Neural progenitor cell (in vitro differentiated cells): ENCODE results near the gene GJA1. TPM values are rescaled to one million over a fixed set of nuclear protein-coding genes. Genes with fewer than 3 reads are reported as not detected.

Experiments used
- DNase-seq: peaks from one replicate; pipeline ENCODE4 v3.0.0-alpha.2; 2016; ENCODE audit warnings: low spot score
- H2AFZ ChIP-seq: fragments of 200-600 bp; sonication (generic); replicated peaks from 2 replicates; pipeline ENCODE4 v1.6.1; 2016; ENCODE audit warnings: antibody characterized with exemption
- H3F3A ChIP-seq: fragments of 200-600 bp; sonication (generic); 2 replicates; pipeline ENCODE4 v1.6.1; 2016; ENCODE audit warnings: antibody characterized with exemption, low read depth
- H3K27ac ChIP-seq: fragments of 200-600 bp; sonication (generic); 2 replicates; pipeline ENCODE4 v1.5.1; 2016; ENCODE audit warnings: mild to moderate bottlenecking
- H3K27me3 ChIP-seq: fragments of 200-600 bp; sonication (generic); 2 replicates; pipeline ENCODE4 v1.6.1; 2016; ENCODE audit warnings: mild to moderate bottlenecking, moderate library complexity
- H3K36me3 ChIP-seq: fragments of 200-600 bp; sonication (generic); 2 replicates; pipeline ENCODE4 v1.5.1; 2016
- H3K4me1 ChIP-seq: fragments of 200-600 bp; sonication (generic); 2 replicates; pipeline ENCODE4 v1.6.1; 2016; ENCODE audit warnings: mixed run types
- H3K4me2 ChIP-seq: fragments of 200-600 bp; sonication (generic); 2 replicates; pipeline ENCODE4 v1.6.1; 2016
- H3K4me3 ChIP-seq: fragments of 200-600 bp; sonication (generic); 2 replicates; pipeline ENCODE4 v1.5.1; 2016
- H3K79me2 ChIP-seq: fragments of 200-600 bp; sonication (generic); 2 replicates; pipeline ENCODE4 v1.6.1; 2016; ENCODE audit warnings: low read depth
- H3K9ac ChIP-seq: fragments of 200-600 bp; sonication (generic); 2 replicates; pipeline ENCODE4 v1.6.1; 2016
- H3K9me3 ChIP-seq: fragments of 200-600 bp; sonication (generic); 2 replicates; pipeline ENCODE4 v1.5.1; 2016; ENCODE audit warnings: low read depth
- H4K20me1 ChIP-seq: fragments of 200-600 bp; sonication (generic); 2 replicates; pipeline ENCODE4 v1.6.1; 2016; ENCODE audit warnings: low read depth
- H3K27ac Mint-ChIP-seq: 3 replicates; pipeline ENCODE4 v1.8.0; 2021; ENCODE audit warnings: mixed read lengths
- H3K27me3 Mint-ChIP-seq: 2 replicates; pipeline ENCODE4 v1.8.0; 2022; ENCODE audit warnings: low read depth, mild to moderate bottlenecking, inconsistent platforms, moderate library complexity, mixed read lengths; ENCODE audit not compliant: insufficient read depth
- H3K36me3 Mint-ChIP-seq: 3 replicates; pipeline ENCODE4 v1.8.0; 2021; ENCODE audit warnings: mixed read lengths
- H3K4me1 Mint-ChIP-seq: 3 replicates; pipeline ENCODE4 v1.8.0; 2021; ENCODE audit warnings: mixed read lengths
- H3K4me3 Mint-ChIP-seq: 3 replicates; pipeline ENCODE4 v1.8.0; 2021; ENCODE audit warnings: mild to moderate bottlenecking, moderate library complexity, mixed read lengths
- H3K9me3 Mint-ChIP-seq: 3 replicates; pipeline ENCODE4 v1.8.0; 2020; ENCODE audit warnings: mixed read lengths
- EZH2 ChIP-seq: fragments of 200-600 bp; sonication (generic); IDR thresholded peaks from 2 replicates; pipeline ENCODE4 v1.6.1; 2017; ENCODE audit warnings: antibody characterized with exemption, mild to moderate bottlenecking, moderate library complexity
- EZH2phosphoT487 ChIP-seq: fragments of 200-600 bp; sonication (generic); IDR thresholded peaks from 2 replicates; pipeline ENCODE4 v1.6.1; 2017; ENCODE audit warnings: antibody characterized with exemption
- total RNA-seq: library from RNA; depleted of rRNA; stranded (reverse); fragments of >200 nt; gene quantifications from 2 replicates; pipeline ENCODE4 v1.2.3, GENCODE V29; 2015; ENCODE audit warnings: low replicate concordance
- TF ChIP-seq, protein P1 (sequence below): fragments of 200-600 bp; sonication (generic); IDR thresholded peaks from 2 replicates; pipeline ENCODE4 v1.5.1; 2017; ENCODE audit warnings: antibody characterized with exemption, mild to moderate bottlenecking

Gene GJA1
- total RNA-seq, 1 donor from 2014 or later, result 622 TPM

DNA sequence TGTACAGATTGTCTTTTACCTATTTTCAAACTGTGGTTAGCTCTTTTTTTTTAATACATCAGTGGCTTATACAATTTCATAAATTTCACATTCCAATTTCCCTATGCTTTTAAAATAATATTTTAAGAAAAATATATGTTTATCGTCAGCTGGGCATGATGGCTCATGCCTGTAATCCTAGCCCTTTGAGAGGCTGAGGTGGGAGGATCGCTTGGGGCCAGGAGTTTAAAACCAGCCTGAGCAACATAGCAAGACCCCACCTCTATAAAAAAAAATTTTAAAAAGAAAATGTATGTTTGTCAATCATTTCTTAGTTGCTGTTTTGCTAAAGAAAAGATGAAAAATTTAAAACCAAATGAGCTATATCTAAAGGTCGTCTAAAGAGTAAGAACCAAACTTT is 3.4 kb downstream of the GJA1 start:
- peaks cover 53% of the 10 kb centered on the region for H3F3A ChIP-seq
- peaks cover 97% of the 10 kb centered on the region for H3K79me2 ChIP-seq
- no peaks in the 10 kb centered on the region for H3K9me3 ChIP-seq
- Mint-ChIP-seq H3K9me3 (peaks cover 18% of the 10 kb centered on the region), H3K27me3 (peaks cover 10% of the 10 kb centered on the region), H3K4me1 (peaks cover 36% of the 10 kb centered on the region), H3K36me3 (peaks cover 37% of the 10 kb centered on the region), H3K4me3 (peak overlapping the region; percentile 96), H3K27ac (no peak overlapping the region)
- H3K36me3 ChIP-seq, result peaks cover 6% of the 10 kb centered on the region
- peaks cover 71% of the 10 kb centered on the region for H4K20me1 ChIP-seq
- H2AFZ ChIP-seq, result no peak overlapping the region
- peaks cover 51% of the 10 kb centered on the region for H3K4me1 ChIP-seq
- H3K9ac ChIP-seq, result no peak overlapping the region
- H3K4me3 ChIP-seq, result peak overlapping the region; percentile 76
- no peak for DNase-seq
- TF ChIP-seq EZH2phosphoT487, result no peak
- TF ChIP-seq, protein P1, sequence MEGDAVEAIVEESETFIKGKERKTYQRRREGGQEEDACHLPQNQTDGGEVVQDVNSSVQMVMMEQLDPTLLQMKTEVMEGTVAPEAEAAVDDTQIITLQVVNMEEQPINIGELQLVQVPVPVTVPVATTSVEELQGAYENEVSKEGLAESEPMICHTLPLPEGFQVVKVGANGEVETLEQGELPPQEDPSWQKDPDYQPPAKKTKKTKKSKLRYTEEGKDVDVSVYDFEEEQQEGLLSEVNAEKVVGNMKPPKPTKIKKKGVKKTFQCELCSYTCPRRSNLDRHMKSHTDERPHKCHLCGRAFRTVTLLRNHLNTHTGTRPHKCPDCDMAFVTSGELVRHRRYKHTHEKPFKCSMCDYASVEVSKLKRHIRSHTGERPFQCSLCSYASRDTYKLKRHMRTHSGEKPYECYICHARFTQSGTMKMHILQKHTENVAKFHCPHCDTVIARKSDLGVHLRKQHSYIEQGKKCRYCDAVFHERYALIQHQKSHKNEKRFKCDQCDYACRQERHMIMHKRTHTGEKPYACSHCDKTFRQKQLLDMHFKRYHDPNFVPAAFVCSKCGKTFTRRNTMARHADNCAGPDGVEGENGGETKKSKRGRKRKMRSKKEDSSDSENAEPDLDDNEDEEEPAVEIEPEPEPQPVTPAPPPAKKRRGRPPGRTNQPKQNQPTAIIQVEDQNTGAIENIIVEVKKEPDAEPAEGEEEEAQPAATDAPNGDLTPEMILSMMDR, result no peak
- TF ChIP-seq EZH2, result no peak
- H3K4me2 ChIP-seq, result peak overlapping the region; percentile 88
- no peaks in the 10 kb centered on the region for H3K27me3 ChIP-seq
- H3K27ac ChIP-seq, result peak overlapping the region; percentile 98

DNA sequence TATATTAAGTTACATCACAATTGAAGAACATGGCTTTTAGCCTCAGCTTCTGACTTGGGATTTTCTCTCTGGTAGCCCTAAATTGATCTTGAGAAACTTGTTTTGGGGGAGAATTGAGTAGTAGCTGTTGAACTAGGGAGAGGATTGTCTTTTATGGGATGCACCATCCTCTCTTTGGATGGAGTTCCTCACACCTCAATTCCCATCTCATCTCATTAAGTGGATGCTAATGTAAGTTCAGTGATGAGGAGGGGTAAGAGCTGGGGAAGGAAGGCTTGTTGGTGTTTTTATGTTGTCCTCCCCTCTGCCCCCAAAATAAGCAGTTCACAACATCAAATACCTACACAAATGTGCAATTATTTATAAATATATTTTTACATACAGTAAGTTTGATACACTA is 4.0 kb downstream of the GJA1 start:
- peak overlapping the region; percentile 76 for H3K4me3 ChIP-seq
- no peak overlapping the region for H3K27ac Mint-ChIP-seq
- H3K4me1 Mint-ChIP-seq, result peaks cover 39% of the 10 kb centered on the region
- no peak overlapping the region for H3K9ac ChIP-seq
- H3K27me3 Mint-ChIP-seq, result peaks cover 10% of the 10 kb centered on the region
- H3K36me3 ChIP-seq, result peaks cover 7% of the 10 kb centered on the region
- H3K79me2 ChIP-seq, result peaks cover 100% of the 10 kb centered on the region
- H3K27ac ChIP-seq, result peak overlapping the region; percentile 98
- H3K4me2 ChIP-seq, result peak overlapping the region; percentile 88
- no peaks in the 10 kb centered on the region for H3K27me3 ChIP-seq
- H3K9me3 ChIP-seq, result no peaks in the 10 kb centered on the region
- peak; percentile 15 for DNase-seq
- peaks cover 24% of the 10 kb centered on the region for H3K9me3 Mint-ChIP-seq
- peaks cover 77% of the 10 kb centered on the region for H4K20me1 ChIP-seq
- no peak overlapping the region for H2AFZ ChIP-seq
- peak overlapping the region; percentile 96 for H3K4me3 Mint-ChIP-seq
- peaks cover 53% of the 10 kb centered on the region for H3F3A ChIP-seq
- TF ChIP-seq, protein P1, result no peak
- TF ChIP-seq EZH2phosphoT487 (no peak), EZH2 (no peak)
- H3K36me3 Mint-ChIP-seq, result peaks cover 43% of the 10 kb centered on the region
- peaks cover 51% of the 10 kb centered on the region for H3K4me1 ChIP-seq

DNA sequence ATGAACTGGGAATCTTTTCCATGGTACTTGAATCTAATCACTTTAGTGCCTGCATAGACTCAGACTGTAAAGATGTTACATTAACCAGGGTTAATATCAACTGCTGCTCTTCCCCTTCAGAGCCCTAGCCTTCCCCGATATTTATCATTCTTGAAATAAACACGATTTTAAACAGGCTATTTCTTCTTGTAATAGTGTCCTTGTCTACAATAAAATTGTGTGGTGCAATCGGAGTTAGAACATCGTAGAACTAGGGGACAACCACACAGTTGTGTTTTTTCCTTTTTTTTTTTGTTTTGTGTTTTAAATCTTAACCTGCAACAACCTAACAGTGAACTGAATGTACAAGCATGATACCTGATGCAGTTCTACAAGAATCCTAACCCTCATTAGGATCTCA is 4.5 kb downstream of the GJA1 start:
- TF ChIP-seq, protein P1, result no peak
- TF ChIP-seq EZH2 (no peak), EZH2phosphoT487 (no peak)
- no peak for DNase-seq
- Mint-ChIP-seq H3K27ac (peak overlapping the region; percentile 34), H3K4me3 (peak overlapping the region; percentile 73), H3K4me1 (peaks cover 35% of the 10 kb centered on the region), H3K27me3 (peaks cover 12% of the 10 kb centered on the region), H3K36me3 (peaks cover 47% of the 10 kb centered on the region), H3K9me3 (peaks cover 28% of the 10 kb centered on the region)
- Histone ChIP-seq H3F3A (peaks cover 54% of the 10 kb centered on the region), H3K4me2 (peak overlapping the region; percentile 88), H3K79me2 (peaks cover 100% of the 10 kb centered on the region), H3K36me3 (peaks cover 12% of the 10 kb centered on the region), H3K4me3 (peak overlapping the region; percentile 76), H3K4me1 (peaks cover 46% of the 10 kb centered on the region), H4K20me1 (peaks cover 82% of the 10 kb centered on the region), H3K9ac (no peak overlapping the region), H3K27ac (peak overlapping the region; percentile 29), H3K9me3 (no peaks in the 10 kb centered on the region), H3K27me3 (no peaks in the 10 kb centered on the region), H2AFZ (no peak overlapping the region)
